IMR-90 (cell line): ENCODE measurements around the gene RAB11FIP4.

ENCODE experiments used
- BHLHE40 ChIP-seq: fragments of 150-350 bp; IDR thresholded peaks from 2 replicates; pipeline ENCODE4 v1.6.1; 2016; ENCODE audit warnings: mild to moderate bottlenecking, low read depth, low read length
- POLR2A ChIP-seq: IDR thresholded peaks from 2 replicates; pipeline ENCODE4 v1.6.1; 2012; ENCODE audit warnings: mild to moderate bottlenecking, low read depth, low read length
- TF ChIP-seq, protein P1 (sequence below): conservative IDR thresholded peaks from 2 replicates; pipeline ENCODE4 v1.5.1; 2012; ENCODE audit warnings: mild to moderate bottlenecking, low read depth, low read length, improper control_type of control experiment

DNA sequence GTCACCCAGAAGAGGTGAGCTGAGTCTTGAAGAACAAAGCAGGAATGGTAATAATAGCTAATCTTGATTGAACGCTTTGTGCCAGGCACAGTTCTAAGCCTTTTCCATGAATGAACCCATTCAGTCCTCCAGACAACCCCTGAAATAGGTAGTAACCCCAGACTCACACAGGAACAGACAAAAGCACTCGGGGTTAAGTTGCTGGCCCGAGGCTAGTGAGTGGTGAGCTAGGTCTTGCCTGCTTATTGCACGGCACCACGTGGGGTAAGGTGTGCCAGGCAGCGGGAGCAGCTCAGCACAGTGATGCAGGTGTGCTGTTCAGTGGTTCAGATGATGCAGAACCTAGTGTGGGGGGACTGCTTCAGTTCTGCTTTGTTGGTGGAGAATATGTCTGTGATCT is 181.6 kb downstream of the RAB11FIP4 start:
- TF ChIP-seq BHLHE40 (no peak), POLR2A (no peak)
- TF ChIP-seq, protein P1, sequence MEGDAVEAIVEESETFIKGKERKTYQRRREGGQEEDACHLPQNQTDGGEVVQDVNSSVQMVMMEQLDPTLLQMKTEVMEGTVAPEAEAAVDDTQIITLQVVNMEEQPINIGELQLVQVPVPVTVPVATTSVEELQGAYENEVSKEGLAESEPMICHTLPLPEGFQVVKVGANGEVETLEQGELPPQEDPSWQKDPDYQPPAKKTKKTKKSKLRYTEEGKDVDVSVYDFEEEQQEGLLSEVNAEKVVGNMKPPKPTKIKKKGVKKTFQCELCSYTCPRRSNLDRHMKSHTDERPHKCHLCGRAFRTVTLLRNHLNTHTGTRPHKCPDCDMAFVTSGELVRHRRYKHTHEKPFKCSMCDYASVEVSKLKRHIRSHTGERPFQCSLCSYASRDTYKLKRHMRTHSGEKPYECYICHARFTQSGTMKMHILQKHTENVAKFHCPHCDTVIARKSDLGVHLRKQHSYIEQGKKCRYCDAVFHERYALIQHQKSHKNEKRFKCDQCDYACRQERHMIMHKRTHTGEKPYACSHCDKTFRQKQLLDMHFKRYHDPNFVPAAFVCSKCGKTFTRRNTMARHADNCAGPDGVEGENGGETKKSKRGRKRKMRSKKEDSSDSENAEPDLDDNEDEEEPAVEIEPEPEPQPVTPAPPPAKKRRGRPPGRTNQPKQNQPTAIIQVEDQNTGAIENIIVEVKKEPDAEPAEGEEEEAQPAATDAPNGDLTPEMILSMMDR: no peak
